ENCODE measurements around the gene ZRANB3. TPM values are rescaled to one million over a fixed set of nuclear protein-coding genes. Genes with fewer than 3 reads are reported as not detected.
"Not testable (repeated sequence)": the region's sequence is repeated elsewhere in the genome, so short reads cannot be mapped to it uniquely, and the experiment has no call there.

ZRANB3 gene
- total RNA-seq, 1 donor from 2014 or later = 18.6 TPM

- Mint-ChIP-seq H3K27me3 (no peaks in the 10 kb centered on the region), H3K36me3 (ENCODE audit: insufficient read depth) (peaks cover 9% of the 10 kb centered on the region), H3K4me1 (ENCODE audit: low read depth) (no peaks in the 10 kb centered on the region), H3K27ac (no peak overlapping the region), H3K9me3 (ENCODE audit: low read depth) (peaks cover 21% of the 10 kb centered on the region), H3K4me3 (ENCODE audit: low read depth) (no peak overlapping the region)
- TF ChIP-seq CTCF (IDR thresholded peaks at IDR 0.05; ENCODE audit: unreplicated experiment) = no peak
- no peak for DNase-seq (ENCODE audit: low spot score, unreplicated experiment)
Measured at GRCh38 chr2:135409436-135409835, 121.6 kb downstream of the ZRANB3 start.

GRCh38 chr2:135396259-135396658 is 134.8 kb downstream of the ZRANB3 start:
- DNase-seq (ENCODE audit: low spot score, unreplicated experiment); H3K36me3 Mint-ChIP-seq (ENCODE audit: insufficient read depth); H3K27me3 Mint-ChIP-seq; H3K27ac Mint-ChIP-seq; H3K4me3 Mint-ChIP-seq (ENCODE audit: low read depth); H3K4me1 Mint-ChIP-seq (ENCODE audit: low read depth); H3K9me3 Mint-ChIP-seq (ENCODE audit: low read depth): not testable (repeated sequence)

DNA sequence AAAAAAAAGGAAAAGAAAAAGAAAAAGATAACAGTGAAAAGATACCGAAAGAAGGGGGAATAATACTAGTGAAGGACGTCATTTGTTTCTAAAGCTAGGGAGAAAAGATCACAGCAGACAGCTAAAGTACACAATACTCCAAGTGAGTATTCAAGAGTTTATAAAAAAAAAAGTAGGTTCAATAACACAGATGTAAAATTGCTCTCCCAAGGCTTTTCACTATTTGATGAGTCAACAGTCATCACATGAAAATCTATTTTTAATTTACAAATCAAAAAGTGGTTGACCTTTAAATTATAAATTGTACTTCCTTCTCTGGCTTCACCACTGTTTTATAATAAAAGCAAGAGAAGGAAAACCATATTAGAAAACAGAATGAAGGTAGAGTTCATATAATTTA is 144.0 kb downstream of the ZRANB3 start:
- Mint-ChIP-seq H3K36me3 (ENCODE audit: insufficient read depth) (peaks cover 21% of the 10 kb centered on the region), H3K4me3 (ENCODE audit: low read depth) (no peak overlapping the region), H3K4me1 (ENCODE audit: low read depth) (no peaks in the 10 kb centered on the region), H3K9me3 (ENCODE audit: low read depth) (peaks cover 15% of the 10 kb centered on the region), H3K27ac (no peak overlapping the region), H3K27me3 (no peaks in the 10 kb centered on the region)
- DNase-seq (ENCODE audit: low spot score, unreplicated experiment) = no peak
- no peak for TF ChIP-seq CTCF (IDR thresholded peaks at IDR 0.05; ENCODE audit: unreplicated experiment)

DNA sequence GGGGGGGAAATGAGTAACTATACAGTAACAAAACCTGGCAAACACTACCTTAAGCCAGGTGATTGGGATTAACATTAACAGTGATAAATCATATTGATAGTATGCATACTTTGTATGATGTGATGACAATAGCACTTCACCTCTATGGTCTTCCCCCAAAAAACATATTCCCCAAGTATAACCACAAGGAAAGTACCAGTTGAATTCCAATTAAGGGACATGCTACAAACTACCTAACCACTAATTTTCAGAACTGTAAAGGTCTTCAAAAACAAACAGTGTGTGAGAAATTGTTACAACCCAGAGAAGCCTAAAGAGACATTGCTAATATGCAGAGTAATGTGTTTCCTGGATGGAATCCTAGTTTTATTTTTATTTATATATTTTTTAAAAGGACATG is 152.4 kb downstream of the ZRANB3 start:
- Mint-ChIP-seq H3K27ac (no peak overlapping the region), H3K27me3 (no peaks in the 10 kb centered on the region), H3K36me3 (ENCODE audit: insufficient read depth) (peaks cover 24% of the 10 kb centered on the region), H3K9me3 (ENCODE audit: low read depth) (peaks cover 19% of the 10 kb centered on the region), H3K4me1 (ENCODE audit: low read depth) (no peaks in the 10 kb centered on the region), H3K4me3 (ENCODE audit: low read depth) (no peak overlapping the region)
- no peak for TF ChIP-seq CTCF (IDR thresholded peaks at IDR 0.05; ENCODE audit: unreplicated experiment)
- no peak for DNase-seq (ENCODE audit: low spot score, unreplicated experiment)

- Mint-ChIP-seq H3K36me3 (ENCODE audit: insufficient read depth) (peaks cover 2% of the 10 kb centered on the region), H3K4me1 (ENCODE audit: low read depth) (no peaks in the 10 kb centered on the region), H3K9me3 (ENCODE audit: low read depth) (no peaks in the 10 kb centered on the region), H3K27me3 (no peaks in the 10 kb centered on the region), H3K27ac (no peak overlapping the region), H3K4me3 (ENCODE audit: low read depth) (no peak overlapping the region)
- TF ChIP-seq CTCF (IDR thresholded peaks at IDR 0.05; ENCODE audit: unreplicated experiment) = no peak
- no peak for DNase-seq (ENCODE audit: low spot score, unreplicated experiment)
Measured at GRCh38 chr2:135373702-135374101, 157.3 kb downstream of the ZRANB3 start.

- no peak for TF ChIP-seq CTCF (IDR thresholded peaks at IDR 0.05; ENCODE audit: unreplicated experiment)
- no peak for DNase-seq (ENCODE audit: low spot score, unreplicated experiment)
- Mint-ChIP-seq H3K4me3 (ENCODE audit: low read depth) (no peak overlapping the region), H3K4me1 (ENCODE audit: low read depth) (no peaks in the 10 kb centered on the region), H3K36me3 (ENCODE audit: insufficient read depth) (peaks cover 18% of the 10 kb centered on the region), H3K9me3 (ENCODE audit: low read depth) (peaks cover 11% of the 10 kb centered on the region), H3K27me3 (no peaks in the 10 kb centered on the region), H3K27ac (no peak overlapping the region)
Measured at GRCh38 chr2:135349941-135350340, 181.1 kb downstream of the ZRANB3 start.

DNA sequence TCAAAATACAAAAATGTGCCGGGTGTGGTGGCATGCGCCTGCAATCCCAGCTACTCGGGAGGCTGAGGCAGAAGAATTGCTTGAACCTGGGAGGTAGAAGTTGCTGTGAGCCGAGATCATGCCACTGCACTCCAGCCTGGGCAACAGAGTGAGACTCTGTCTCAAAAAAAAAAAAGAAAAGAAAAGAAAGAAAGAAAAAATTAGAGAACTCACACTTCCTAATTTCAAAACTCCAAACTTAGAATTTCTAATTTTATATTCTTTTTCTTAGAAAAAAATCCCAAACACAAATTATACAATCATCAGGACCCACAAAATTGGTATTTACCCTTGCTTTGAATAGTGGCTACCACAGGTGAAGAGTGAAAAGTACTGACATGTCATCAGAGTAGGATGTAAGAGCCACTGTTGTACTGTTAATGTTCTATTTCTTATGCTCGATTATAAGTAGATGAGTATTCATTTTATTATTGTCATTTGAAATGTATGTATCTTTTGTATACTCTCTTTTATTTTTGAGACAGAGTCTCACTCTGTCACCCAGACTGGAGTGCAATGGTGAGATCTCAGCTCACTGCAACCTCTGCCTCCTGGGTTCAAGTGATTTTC is 182.8 kb downstream of the ZRANB3 start:
- Mint-ChIP-seq H3K9me3 (ENCODE audit: low read depth) (peaks cover 11% of the 10 kb centered on the region), H3K36me3 (ENCODE audit: insufficient read depth) (peaks cover 18% of the 10 kb centered on the region)
- H3K27ac Mint-ChIP-seq; H3K4me1 Mint-ChIP-seq (ENCODE audit: low read depth); H3K27me3 Mint-ChIP-seq; H3K4me3 Mint-ChIP-seq (ENCODE audit: low read depth); DNase-seq (ENCODE audit: low spot score, unreplicated experiment): not testable (repeated sequence)
